ENCODE data around the gene RICTOR. TPM values are rescaled to one million over a fixed set of nuclear protein-coding genes. Genes with fewer than 3 reads are reported as not detected.

RICTOR gene
- total and polyA plus RNA-seq, 9 donors, result 6.7 to 55.1 (median 41.5) TPM

GRCh38 chr5:38940230-38940858, 133.9 kb downstream of the RICTOR start:
- no peaks in the 10 kb centered on the region for H3K36me3 ChIP-seq
- no peak overlapping the region for H3K27ac ChIP-seq
- no peaks in the 10 kb centered on the region for H3K9me3 ChIP-seq
- no peak overlapping the region for H3K4me3 ChIP-seq
- no peaks in the 10 kb centered on the region for H3K4me1 ChIP-seq (ENCODE audit: insufficient read depth)
- intact Hi-C loops (cut with DNase I), result no loop called here
- DNase-seq, result no peak
- no peaks in the 10 kb centered on the region for H3K27me3 ChIP-seq
- TF ChIP-seq, protein P1, sequence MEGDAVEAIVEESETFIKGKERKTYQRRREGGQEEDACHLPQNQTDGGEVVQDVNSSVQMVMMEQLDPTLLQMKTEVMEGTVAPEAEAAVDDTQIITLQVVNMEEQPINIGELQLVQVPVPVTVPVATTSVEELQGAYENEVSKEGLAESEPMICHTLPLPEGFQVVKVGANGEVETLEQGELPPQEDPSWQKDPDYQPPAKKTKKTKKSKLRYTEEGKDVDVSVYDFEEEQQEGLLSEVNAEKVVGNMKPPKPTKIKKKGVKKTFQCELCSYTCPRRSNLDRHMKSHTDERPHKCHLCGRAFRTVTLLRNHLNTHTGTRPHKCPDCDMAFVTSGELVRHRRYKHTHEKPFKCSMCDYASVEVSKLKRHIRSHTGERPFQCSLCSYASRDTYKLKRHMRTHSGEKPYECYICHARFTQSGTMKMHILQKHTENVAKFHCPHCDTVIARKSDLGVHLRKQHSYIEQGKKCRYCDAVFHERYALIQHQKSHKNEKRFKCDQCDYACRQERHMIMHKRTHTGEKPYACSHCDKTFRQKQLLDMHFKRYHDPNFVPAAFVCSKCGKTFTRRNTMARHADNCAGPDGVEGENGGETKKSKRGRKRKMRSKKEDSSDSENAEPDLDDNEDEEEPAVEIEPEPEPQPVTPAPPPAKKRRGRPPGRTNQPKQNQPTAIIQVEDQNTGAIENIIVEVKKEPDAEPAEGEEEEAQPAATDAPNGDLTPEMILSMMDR (IDR thresholded peaks at IDR 0.05), result no peak
- no peak for TF ChIP-seq EP300 (IDR thresholded peaks at IDR 0.05)
- no peak for TF ChIP-seq POLR2A (IDR thresholded peaks at IDR 0.05)
- WGBS, 3 donors, result 44 to 52% (median 45%) methylated on average over 2 of the region's 2 CpGs

GRCh38 chr5:38938973-38939372, 135.2 kb downstream of the RICTOR start:
- no peaks in the 10 kb centered on the region for H3K36me3 ChIP-seq
- no peaks in the 10 kb centered on the region for H3K4me1 ChIP-seq (ENCODE audit: insufficient read depth)
- no peak for DNase-seq
- TF ChIP-seq POLR2A (IDR thresholded peaks at IDR 0.05) (no peak), EP300 (IDR thresholded peaks at IDR 0.05) (no peak)
- TF ChIP-seq, protein P1 (IDR thresholded peaks at IDR 0.05), result no peak
- H3K27ac ChIP-seq, result no peak overlapping the region
- no peaks in the 10 kb centered on the region for H3K27me3 ChIP-seq
- no peaks in the 10 kb centered on the region for H3K9me3 ChIP-seq
- intact Hi-C loops (cut with DNase I), result no loop called here
- 38 to 68% (median 51%) methylated on average over 1 of the region's 1 CpG for WGBS, 3 donors
- H3K4me3 ChIP-seq, result no peak overlapping the region

DNA sequence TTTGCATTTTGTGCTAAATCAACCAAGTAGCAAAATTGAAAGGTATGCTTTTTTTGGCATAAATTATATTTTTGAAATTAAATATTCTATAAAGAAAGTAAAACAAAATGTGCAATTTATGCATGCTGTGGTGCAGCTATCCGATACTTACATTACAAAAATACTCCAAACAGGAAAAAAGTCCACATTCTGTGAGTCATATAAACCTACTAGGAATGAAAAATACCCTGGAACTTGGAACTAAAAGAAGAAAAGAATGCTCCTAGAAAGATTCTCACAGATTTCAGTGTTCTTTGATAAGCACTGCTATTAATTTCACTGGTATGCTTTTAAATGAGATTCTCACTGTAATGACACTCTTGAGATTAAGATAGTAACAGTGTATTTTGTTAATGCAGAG, 135.8 kb downstream of the RICTOR start:
- no peak overlapping the region for H3K27ac ChIP-seq
- no peak overlapping the region for H3K4me3 ChIP-seq
- no peaks in the 10 kb centered on the region for H3K9me3 ChIP-seq
- intact Hi-C loops (cut with DNase I), result no loop called here
- DNase-seq, result no peak
- H3K4me1 ChIP-seq (ENCODE audit: insufficient read depth), result no peaks in the 10 kb centered on the region
- H3K27me3 ChIP-seq, result no peaks in the 10 kb centered on the region
- H3K36me3 ChIP-seq, result no peaks in the 10 kb centered on the region
- WGBS, 3 donors, result 8 to 28% (median 24%) methylated on average over 1 of the region's 1 CpG
- TF ChIP-seq POLR2A (IDR thresholded peaks at IDR 0.05) (no peak), EP300 (IDR thresholded peaks at IDR 0.05) (no peak)
- TF ChIP-seq, protein P1 (IDR thresholded peaks at IDR 0.05), result no peak

- Histone ChIP-seq H3K4me1 (ENCODE audit: insufficient read depth) (no peaks in the 10 kb centered on the region), H3K4me3 (no peak overlapping the region), H3K36me3 (no peaks in the 10 kb centered on the region), H3K27ac (no peak overlapping the region), H3K9me3 (no peaks in the 10 kb centered on the region), H3K27me3 (no peaks in the 10 kb centered on the region)
- intact Hi-C loops (cut with DNase I), result no loop called here
- DNase-seq, result no peak
- 93 to 96% (median 95%) methylated on average over 6 of the region's 6 CpGs for WGBS, 3 donors
- TF ChIP-seq EP300 (IDR thresholded peaks at IDR 0.05) (no peak), POLR2A (IDR thresholded peaks at IDR 0.05) (no peak)
- TF ChIP-seq, protein P1 (IDR thresholded peaks at IDR 0.05), result no peak
Observed at GRCh38 chr5:38936269-38936668, 137.9 kb downstream of the RICTOR start.

Measured in ovary (tissue), 9 donors.